ENCODE measurements around the gene TOX2. TPM values are rescaled to one million over a fixed set of nuclear protein-coding genes. Genes with fewer than 3 reads are reported as not detected.

TOX2 gene
- total and polyA plus RNA-seq, 4 experiments from 2014 or later, result 0.22 to 1.1 (median 0.49) TPM

- ChIA-PET CTCF (ENCODE audit: partially characterized antibody) (no interaction called here), POLR2A (ENCODE audit: partially characterized antibody) (interaction anchor here (0.6 kb wide), 1 partner anchor 48 kb away, joined by 3 read pairs; no protein-coding TSS in a partner anchor)
- Mint-ChIP-seq H3K4me3 (peak overlapping the region in 1 of 8 donors; percentile 22), H3K36me3 (no peaks in the 10 kb centered on the region), H3K9me3 (no peaks in the 10 kb centered on the region), H3K27me3 (peaks cover 0 to 2% of the 10 kb centered on the region in 2 donors), H3K4me1 (peaks cover 0 to 1% (median 0%) of the 10 kb centered on the region in 4 donors), H3K27ac (no peak overlapping the region)
- intact Hi-C loops (cut with micrococcal nuclease), result no loop called here
- H3K4me1 ChIP-seq (ENCODE audit: insufficient read depth, low read length), result no peaks in the 10 kb centered on the region
- no peaks in the 10 kb centered on the region for H3K36me3 ChIP-seq (ENCODE audit: insufficient read depth, low read length)
- H3K9me3 ChIP-seq (ENCODE audit: control insufficient read depth in 1 of 2, low read length in 2 of 2), result no peaks in the 10 kb centered on the region
- DNase-seq, result no peak
- no peaks in the 10 kb centered on the region for H3K27me3 ChIP-seq (ENCODE audit: insufficient read depth, low read length)
- H3K4me3 ChIP-seq (ENCODE audit: low read length in 2 of 2), result no peak overlapping the region
- no peak overlapping the region for H3K27ac ChIP-seq (ENCODE audit: low read depth, low read length)
These were observed 136.4 kb downstream of the TOX2 start for GRCh38 chr20:44050925-44051660.

- no peak overlapping the region for H3K4me3 ChIP-seq (ENCODE audit: low read length in 2 of 2)
- ChIA-PET POLR2A (ENCODE audit: partially characterized antibody) (no interaction called here), CTCF (ENCODE audit: partially characterized antibody) (no interaction called here)
- no peaks in the 10 kb centered on the region for H3K4me1 ChIP-seq (ENCODE audit: insufficient read depth, low read length)
- H3K27ac ChIP-seq (ENCODE audit: low read depth, low read length), result no peak overlapping the region
- peaks cover 0 to 1% (median 0%) of the 10 kb centered on the region in 4 donors for H3K4me1 Mint-ChIP-seq
- H3K9me3 Mint-ChIP-seq, result no peaks in the 10 kb centered on the region
- no peak for DNase-seq
- H3K9me3 ChIP-seq (ENCODE audit: control insufficient read depth in 1 of 2, low read length in 2 of 2), result no peaks in the 10 kb centered on the region
- H3K36me3 Mint-ChIP-seq, result no peaks in the 10 kb centered on the region
- H3K36me3 ChIP-seq (ENCODE audit: insufficient read depth, low read length), result no peaks in the 10 kb centered on the region
- intact Hi-C loops (cut with micrococcal nuclease), result no loop called here
- H3K27ac Mint-ChIP-seq, result no peak overlapping the region
- H3K27me3 Mint-ChIP-seq, result peaks cover 0 to 2% of the 10 kb centered on the region in 2 donors
- H3K4me3 Mint-ChIP-seq, result no peak overlapping the region
- H3K27me3 ChIP-seq (ENCODE audit: insufficient read depth, low read length), result no peaks in the 10 kb centered on the region
These were observed 137.0 kb downstream of the TOX2 start for GRCh38 chr20:44051661-44052000.

GRCh38 chr20:44052166-44052565 is 137.5 kb downstream of the TOX2 start:
- Histone ChIP-seq H3K27me3 (ENCODE audit: insufficient read depth, low read length) (no peaks in the 10 kb centered on the region), H3K4me3 (ENCODE audit: low read length in 2 of 2) (no peak overlapping the region), H3K36me3 (ENCODE audit: insufficient read depth, low read length) (no peaks in the 10 kb centered on the region), H3K9me3 (ENCODE audit: control insufficient read depth in 1 of 2, low read length in 2 of 2) (no peaks in the 10 kb centered on the region), H3K4me1 (ENCODE audit: insufficient read depth, low read length) (no peaks in the 10 kb centered on the region), H3K27ac (ENCODE audit: low read depth, low read length) (no peak overlapping the region)
- POLR2A ChIA-PET (ENCODE audit: partially characterized antibody), result no interaction called here
- H3K27me3 Mint-ChIP-seq, result peaks cover 0 to 2% of the 10 kb centered on the region in 2 donors
- no peaks in the 10 kb centered on the region for H3K36me3 Mint-ChIP-seq
- H3K9me3 Mint-ChIP-seq, result no peaks in the 10 kb centered on the region
- peaks cover 0 to 1% (median 0%) of the 10 kb centered on the region in 4 donors for H3K4me1 Mint-ChIP-seq
- H3K4me3 Mint-ChIP-seq, result no peak overlapping the region
- intact Hi-C loops (cut with micrococcal nuclease), result no loop called here
- no peak for DNase-seq
- peak overlapping the region in 2 of 7 donors; percentile 8 to 29 for H3K27ac Mint-ChIP-seq
- CTCF ChIA-PET (ENCODE audit: partially characterized antibody), result interaction anchor here (1.4 kb wide), 1 partner anchor 28 kb away, joined by 4 read pairs; no protein-coding TSS in a partner anchor

- H3K4me3 ChIP-seq (ENCODE audit: low read length in 2 of 2), result no peak overlapping the region
- intact Hi-C loops (cut with micrococcal nuclease), result no loop called here
- peaks cover 0 to 1% (median 0%) of the 10 kb centered on the region in 4 donors for H3K4me1 Mint-ChIP-seq
- DNase-seq, result no peak
- no peak overlapping the region for H3K27ac Mint-ChIP-seq
- no peaks in the 10 kb centered on the region for H3K4me1 ChIP-seq (ENCODE audit: insufficient read depth, low read length)
- H3K9me3 Mint-ChIP-seq, result no peaks in the 10 kb centered on the region
- H3K27me3 Mint-ChIP-seq, result peaks cover 0 to 2% of the 10 kb centered on the region in 2 donors
- ChIA-PET CTCF (ENCODE audit: partially characterized antibody) (interaction anchor here (1.4 kb wide), 1 partner anchor 27 kb away, joined by 4 read pairs; no protein-coding TSS in a partner anchor), POLR2A (ENCODE audit: partially characterized antibody) (no interaction called here)
- no peaks in the 10 kb centered on the region for H3K27me3 ChIP-seq (ENCODE audit: insufficient read depth, low read length)
- no peaks in the 10 kb centered on the region for H3K36me3 ChIP-seq (ENCODE audit: insufficient read depth, low read length)
- H3K36me3 Mint-ChIP-seq, result no peaks in the 10 kb centered on the region
- H3K27ac ChIP-seq (ENCODE audit: low read depth, low read length), result no peak overlapping the region
- no peaks in the 10 kb centered on the region for H3K9me3 ChIP-seq (ENCODE audit: control insufficient read depth in 1 of 2, low read length in 2 of 2)
- H3K4me3 Mint-ChIP-seq, result no peak overlapping the region
These were observed 138.4 kb downstream of the TOX2 start for GRCh38 chr20:44053046-44053445.

- Mint-ChIP-seq H3K27ac (peak overlapping the region in 1 of 7 donors; percentile 41), H3K9me3 (no peaks in the 10 kb centered on the region), H3K4me1 (peaks cover 0 to 1% (median 0%) of the 10 kb centered on the region in 4 donors), H3K4me3 (no peak overlapping the region), H3K36me3 (no peaks in the 10 kb centered on the region), H3K27me3 (peaks cover 0 to 2% of the 10 kb centered on the region in 2 donors)
- intact Hi-C loops (cut with micrococcal nuclease), result no loop called here
- H3K4me3 ChIP-seq (ENCODE audit: low read length in 2 of 2), result no peak overlapping the region
- H3K4me1 ChIP-seq (ENCODE audit: insufficient read depth, low read length), result no peaks in the 10 kb centered on the region
- no peak overlapping the region for H3K27ac ChIP-seq (ENCODE audit: low read depth, low read length)
- POLR2A ChIA-PET (ENCODE audit: partially characterized antibody), result no interaction called here
- H3K36me3 ChIP-seq (ENCODE audit: insufficient read depth, low read length), result no peaks in the 10 kb centered on the region
- no peaks in the 10 kb centered on the region for H3K9me3 ChIP-seq (ENCODE audit: control insufficient read depth in 1 of 2, low read length in 2 of 2)
- no peak for DNase-seq
- H3K27me3 ChIP-seq (ENCODE audit: insufficient read depth, low read length), result no peaks in the 10 kb centered on the region
- CTCF ChIA-PET (ENCODE audit: partially characterized antibody), result interaction anchor here (1.1 to 6.6 kb wide), 2 partner anchors 25 to 29 kb away, joined by 5 to 99 read pairs; no protein-coding TSS in a partner anchor
These were observed 139.5 kb downstream of the TOX2 start for GRCh38 chr20:44054118-44054517.

- intact Hi-C loops (cut with micrococcal nuclease), result no loop called here
- no peaks in the 10 kb centered on the region for H3K36me3 ChIP-seq (ENCODE audit: insufficient read depth, low read length)
- no peaks in the 10 kb centered on the region for H3K4me1 ChIP-seq (ENCODE audit: insufficient read depth, low read length)
- no peak overlapping the region for H3K4me3 ChIP-seq (ENCODE audit: low read length in 2 of 2)
- POLR2A ChIA-PET (ENCODE audit: partially characterized antibody), result no interaction called here
- Mint-ChIP-seq H3K9me3 (no peaks in the 10 kb centered on the region), H3K36me3 (no peaks in the 10 kb centered on the region), H3K4me1 (peaks cover 0 to 1% (median 0%) of the 10 kb centered on the region in 4 donors), H3K27ac (peak overlapping the region in 1 of 7 donors; percentile 8), H3K27me3 (peaks cover 0 to 2% of the 10 kb centered on the region in 2 donors), H3K4me3 (no peak overlapping the region)
- H3K27ac ChIP-seq (ENCODE audit: low read depth, low read length), result no peak overlapping the region
- DNase-seq, result no peak
- CTCF ChIA-PET (ENCODE audit: partially characterized antibody), result interaction anchor here (1.1 to 6.6 kb wide), 2 partner anchors 25 to 29 kb away, joined by 5 to 99 read pairs; no protein-coding TSS in a partner anchor
- no peaks in the 10 kb centered on the region for H3K9me3 ChIP-seq (ENCODE audit: control insufficient read depth in 1 of 2, low read length in 2 of 2)
- no peaks in the 10 kb centered on the region for H3K27me3 ChIP-seq (ENCODE audit: insufficient read depth, low read length)
These were observed 140.2 kb downstream of the TOX2 start for GRCh38 chr20:44054849-44055248.

- H3K4me3 ChIP-seq (ENCODE audit: low read length in 2 of 2), result no peak overlapping the region
- H3K36me3 Mint-ChIP-seq, result no peaks in the 10 kb centered on the region
- CTCF ChIA-PET (ENCODE audit: partially characterized antibody), result interaction anchor here (1.0 to 6.6 kb wide), 4 partner anchors 13 to 28 kb away, joined by 3 to 99 read pairs (median 18); no protein-coding TSS in a partner anchor
- H3K27ac Mint-ChIP-seq, result no peak overlapping the region
- no peaks in the 10 kb centered on the region for H3K4me1 ChIP-seq (ENCODE audit: insufficient read depth, low read length)
- peaks cover 0 to 2% of the 10 kb centered on the region in 2 donors for H3K27me3 Mint-ChIP-seq
- POLR2A ChIA-PET (ENCODE audit: partially characterized antibody), result interaction anchor here (1.5 to 2.4 kb wide), 2 partner anchors 13 to 24 kb away, joined by 5 to 8 read pairs; no protein-coding TSS in a partner anchor
- H3K27ac ChIP-seq (ENCODE audit: low read depth, low read length), result no peak overlapping the region
- H3K4me3 Mint-ChIP-seq, result no peak overlapping the region
- H3K27me3 ChIP-seq (ENCODE audit: insufficient read depth, low read length), result no peaks in the 10 kb centered on the region
- H3K4me1 Mint-ChIP-seq, result peaks cover 0 to 6% (median 4%) of the 10 kb centered on the region in 4 donors
- H3K9me3 ChIP-seq (ENCODE audit: control insufficient read depth in 1 of 2, low read length in 2 of 2), result no peaks in the 10 kb centered on the region
- H3K9me3 Mint-ChIP-seq, result no peaks in the 10 kb centered on the region
- intact Hi-C loops (cut with micrococcal nuclease), result loop anchor here (1.0 kb wide), 2 partner anchors 13 to 24 kb away; no protein-coding TSS in a partner anchor
- no peaks in the 10 kb centered on the region for H3K36me3 ChIP-seq (ENCODE audit: insufficient read depth, low read length)
- peak; percentile 32 to 57 (median 54) for DNase-seq
These were observed 141.5 kb downstream of the TOX2 start for GRCh38 chr20:44056010-44056698.
